GM18498 (cell line): ENCODE results near the gene DLAT.
A peak's percentile ranks its signal among the peaks of the same experiment; 100 is the strongest.
"Not testable (repeated sequence)": the region's sequence is repeated elsewhere in the genome, so short reads cannot be mapped to it uniquely, and the experiment has no call there.

Experiments used
- ATAC-seq: cut with Tn5 transposase; IDR thresholded peaks from one replicate; pipeline ENCODE4 v1.9.1; 2021; ENCODE audit warnings: mild to moderate bottlenecking, moderate library complexity; ENCODE audit not compliant: unreplicated experiment

Gene DLAT

GRCh38 chr11:112024773-112025678, at the start of gene DLAT:
TSS of gene DLAT (plus strand) at chr11:112025408. CDS start at chr11:112025473, 65 bp downstream.
- ATAC-seq, result peak; percentile 78

- no peak for ATAC-seq
Observed at GRCh38 chr11:111976119-111976766, 49.0 kb upstream of the DLAT start.

- no peak for ATAC-seq
Observed at GRCh38 chr11:111976767-111977145, 48.5 kb upstream of the DLAT start.

GRCh38 chr11:111977146-111978027, 47.8 kb upstream of the DLAT start:
- peak; percentile 52 for ATAC-seq

- no peak for ATAC-seq
Observed at GRCh38 chr11:111978028-111978771, 47.0 kb upstream of the DLAT start.

GRCh38 chr11:111980062-111980461, 45.1 kb upstream of the DLAT start:
- ATAC-seq, result no peak

- no peak for ATAC-seq
Observed at GRCh38 chr11:111981270-111981669, 43.9 kb upstream of the DLAT start.

- peak; percentile 74 for ATAC-seq
Observed at GRCh38 chr11:111982019-111982464, 43.2 kb upstream of the DLAT start.

GRCh38 chr11:111982541-111983186, 42.5 kb upstream of the DLAT start:
- ATAC-seq, result no peak

- no peak for ATAC-seq
Observed at GRCh38 chr11:111983187-111983986, 41.8 kb upstream of the DLAT start.

GRCh38 chr11:111986589-111986988, 38.6 kb upstream of the DLAT start:
- no peak for ATAC-seq

- no peak for ATAC-seq
Observed at GRCh38 chr11:111990381-111990780, 34.8 kb upstream of the DLAT start.

- no peak for ATAC-seq
Observed at GRCh38 chr11:111992206-111992855, 32.9 kb upstream of the DLAT start.

- no peak for ATAC-seq
Observed at GRCh38 chr11:111996129-111996528, 29.1 kb upstream of the DLAT start.

- not testable (repeated sequence) for ATAC-seq
Observed at GRCh38 chr11:111996669-111997068, 28.5 kb upstream of the DLAT start.

- no peak for ATAC-seq
Observed at GRCh38 chr11:111999111-111999510, 26.1 kb upstream of the DLAT start.

- ATAC-seq, result no peak
Observed at GRCh38 chr11:112000703-112001102, 24.5 kb upstream of the DLAT start.

- ATAC-seq, result no peak
Observed at GRCh38 chr11:112002491-112003216, 22.6 kb upstream of the DLAT start.
